Lower leg skin (tissue), 3 donors: ENCODE results near the gene FAM186B.

Experiments used
- POLR2A ChIP-seq, 2 donors: fragments of 450-650 bp; IDR thresholded peaks; one replicate each; pipeline ENCODE4 v1.6.1; 2016 to 2017; ENCODE audit warnings: antibody characterized with exemption in 2 of 2, mild to moderate bottlenecking in 1 of 2, moderate library complexity in 1 of 2
- TF ChIP-seq, protein P1 (sequence below), 3 donors: fragments of 450-650 bp; IDR thresholded peaks; one replicate each; pipeline ENCODE4 v1.5.1; 2016; ENCODE audit warnings: antibody characterized with exemption in 3 of 3, mild to moderate bottlenecking in 3 of 3, moderate library complexity in 2 of 3

DNA sequence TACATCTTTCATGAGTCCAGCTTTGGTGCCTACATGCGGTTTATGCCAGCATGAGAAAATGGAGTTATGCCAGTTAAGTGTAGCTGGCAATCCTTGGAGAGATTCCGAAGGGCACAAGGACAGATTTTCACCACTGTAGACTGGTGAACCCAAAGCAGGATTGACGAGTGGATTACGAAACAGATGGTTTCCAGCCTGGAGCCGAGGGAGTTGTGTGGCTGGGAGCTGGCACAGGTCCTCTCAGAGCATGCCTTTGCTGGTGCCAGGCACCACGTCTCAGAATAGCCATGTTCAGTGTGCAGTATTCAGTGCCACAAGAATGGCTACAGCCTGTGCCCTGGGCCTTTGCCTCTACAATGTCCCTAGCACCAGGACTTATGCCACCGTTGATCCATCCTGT, 53.4 kb downstream of the FAM186B start:
- TF ChIP-seq, protein P1, sequence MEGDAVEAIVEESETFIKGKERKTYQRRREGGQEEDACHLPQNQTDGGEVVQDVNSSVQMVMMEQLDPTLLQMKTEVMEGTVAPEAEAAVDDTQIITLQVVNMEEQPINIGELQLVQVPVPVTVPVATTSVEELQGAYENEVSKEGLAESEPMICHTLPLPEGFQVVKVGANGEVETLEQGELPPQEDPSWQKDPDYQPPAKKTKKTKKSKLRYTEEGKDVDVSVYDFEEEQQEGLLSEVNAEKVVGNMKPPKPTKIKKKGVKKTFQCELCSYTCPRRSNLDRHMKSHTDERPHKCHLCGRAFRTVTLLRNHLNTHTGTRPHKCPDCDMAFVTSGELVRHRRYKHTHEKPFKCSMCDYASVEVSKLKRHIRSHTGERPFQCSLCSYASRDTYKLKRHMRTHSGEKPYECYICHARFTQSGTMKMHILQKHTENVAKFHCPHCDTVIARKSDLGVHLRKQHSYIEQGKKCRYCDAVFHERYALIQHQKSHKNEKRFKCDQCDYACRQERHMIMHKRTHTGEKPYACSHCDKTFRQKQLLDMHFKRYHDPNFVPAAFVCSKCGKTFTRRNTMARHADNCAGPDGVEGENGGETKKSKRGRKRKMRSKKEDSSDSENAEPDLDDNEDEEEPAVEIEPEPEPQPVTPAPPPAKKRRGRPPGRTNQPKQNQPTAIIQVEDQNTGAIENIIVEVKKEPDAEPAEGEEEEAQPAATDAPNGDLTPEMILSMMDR (IDR thresholded peaks at IDR 0.05) = no peak
- no peak for TF ChIP-seq POLR2A (IDR thresholded peaks at IDR 0.05)
